ENCODE data around the gene ZMYND8.

ZMYND8 gene

DNA sequence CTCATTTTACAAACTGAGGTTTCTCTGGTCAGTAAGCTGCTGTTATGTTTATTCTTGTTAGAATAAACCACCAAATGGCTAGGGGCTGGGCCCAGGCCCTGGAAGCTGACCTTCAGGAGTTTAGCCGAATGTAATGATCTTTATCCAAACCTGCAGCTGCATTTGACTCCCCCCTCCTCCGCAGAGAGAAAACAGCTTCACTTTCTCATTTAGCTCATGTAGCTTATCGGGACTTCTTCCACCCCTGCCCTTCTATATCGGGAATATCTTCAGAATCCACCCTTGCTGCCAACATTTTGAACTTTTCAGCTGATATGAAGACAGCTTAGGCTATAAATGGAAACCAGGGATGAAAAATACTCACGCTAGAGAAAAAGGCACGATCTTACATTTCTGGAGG, 102.6 kb downstream of the ZMYND8 start:
- TF ChIP-seq GATA2 (IDR thresholded peaks at IDR 0.05; ENCODE audit: low read depth, low read length) (no peak), GATA3 (IDR thresholded peaks at IDR 0.05; ENCODE audit: low read depth, low read length) (no peak)

DNA sequence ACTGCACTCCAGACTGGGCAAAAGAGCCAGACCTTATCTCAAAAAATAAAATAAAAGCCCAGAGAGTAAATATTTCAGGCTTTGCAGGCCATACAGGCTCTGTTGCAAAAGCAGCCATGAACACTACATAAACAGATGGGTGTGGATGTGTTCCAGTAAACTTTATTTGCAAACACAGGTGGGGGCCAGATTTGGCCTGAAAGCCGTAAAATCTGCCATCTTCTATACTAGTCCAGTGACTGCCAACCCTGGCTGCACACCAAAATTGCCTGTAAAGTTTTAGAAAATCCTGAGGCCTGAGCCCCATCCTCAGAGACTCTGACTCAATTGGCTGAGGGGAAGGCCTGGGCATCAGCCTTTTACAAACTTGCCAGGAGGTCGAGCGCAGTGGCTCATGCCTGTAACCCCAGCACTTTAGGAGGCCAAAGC, 103.6 kb downstream of the ZMYND8 start:
- TF ChIP-seq GATA3 (IDR thresholded peaks at IDR 0.05; ENCODE audit: low read depth, low read length), result no peak
- TF ChIP-seq GATA2 (IDR thresholded peaks at IDR 0.05; ENCODE audit: low read depth, low read length), result no peak

DNA sequence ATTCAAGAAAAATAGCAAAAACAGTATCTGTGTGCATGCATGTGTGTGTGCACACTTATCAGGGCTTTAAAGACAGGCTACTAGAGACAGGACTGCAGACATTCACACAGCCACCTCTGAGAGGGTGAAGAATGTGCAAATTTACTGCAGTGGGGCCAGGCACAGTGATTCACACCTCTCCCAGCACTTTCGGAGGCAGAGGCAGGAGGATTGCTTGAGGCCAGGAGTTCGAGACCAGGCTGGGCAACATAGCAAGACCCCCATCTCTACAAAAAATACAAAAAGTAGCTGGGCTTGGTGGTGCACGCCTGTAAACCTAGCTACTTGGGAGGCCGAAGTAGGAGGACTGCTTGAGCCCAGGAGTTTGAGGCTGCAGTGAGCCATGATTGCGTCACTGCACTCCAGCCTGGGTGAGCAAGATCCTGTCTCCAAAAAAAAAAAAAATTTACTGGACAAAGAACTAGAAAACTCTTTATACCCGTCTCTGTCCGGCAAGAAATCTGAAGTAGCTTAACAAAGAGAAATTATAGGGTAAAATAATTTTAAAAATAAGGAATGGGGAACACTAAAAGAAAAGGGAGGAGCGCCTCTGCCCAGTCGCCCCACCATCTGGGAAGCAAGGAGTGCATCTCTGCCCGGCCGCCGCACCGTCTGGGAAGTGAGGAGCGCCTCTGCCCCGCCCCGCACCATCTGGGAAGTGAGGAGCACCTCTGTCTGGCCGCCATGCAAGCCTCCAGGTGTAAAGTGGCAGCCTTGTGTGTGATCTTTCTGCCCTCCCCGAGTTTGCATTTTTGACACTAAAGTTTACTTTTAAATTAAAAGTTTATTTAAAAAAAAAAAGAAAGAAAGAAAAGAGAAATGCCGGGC, 105.1 kb downstream of the ZMYND8 start:
- TF ChIP-seq GATA3 (IDR thresholded peaks at IDR 0.05; ENCODE audit: low read depth, low read length), result no peak
- no peak for TF ChIP-seq GATA2 (IDR thresholded peaks at IDR 0.05; ENCODE audit: low read depth, low read length)

DNA sequence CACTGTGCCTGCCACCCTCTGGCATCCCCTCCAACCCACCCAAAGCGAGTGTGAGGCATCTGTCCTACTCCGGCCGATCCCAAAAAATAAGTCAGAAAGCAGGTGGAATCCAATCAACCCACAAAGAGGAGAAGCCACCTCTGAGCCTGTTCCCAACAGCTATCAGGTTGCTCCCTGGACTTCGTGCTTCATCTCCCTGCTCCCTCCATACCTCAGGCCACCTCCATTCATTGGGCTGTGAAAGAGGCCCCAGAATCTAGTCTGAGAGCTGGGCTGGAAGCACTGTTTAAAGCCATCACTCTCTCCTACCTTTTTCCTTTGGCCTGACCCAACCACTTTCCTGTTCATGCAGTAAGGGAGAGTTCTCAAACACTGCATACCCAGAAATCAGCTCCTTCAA, 106.1 kb downstream of the ZMYND8 start:
- TF ChIP-seq GATA3 (IDR thresholded peaks at IDR 0.05; ENCODE audit: low read depth, low read length) (no peak), GATA2 (IDR thresholded peaks at IDR 0.05; ENCODE audit: low read depth, low read length) (no peak)

DNA sequence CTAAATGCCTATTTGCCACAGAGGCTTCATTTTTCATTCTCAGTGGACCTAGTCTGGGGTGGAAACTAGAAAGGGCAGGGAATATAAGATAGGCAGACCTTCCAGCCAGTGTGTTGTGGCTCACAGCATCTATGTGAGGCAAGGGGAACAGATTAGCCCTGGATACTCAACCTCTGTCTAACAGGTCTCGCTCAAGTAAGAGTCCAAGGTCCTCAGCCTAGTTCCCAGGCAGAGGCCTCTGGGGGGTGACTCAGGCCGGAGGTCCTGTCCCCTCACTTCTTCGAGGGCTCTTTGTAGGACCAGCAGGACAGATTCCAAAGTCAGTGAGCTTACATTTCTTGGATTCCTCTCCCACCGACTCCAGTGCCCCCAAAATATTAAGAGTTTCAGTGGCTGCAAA, 106.6 kb downstream of the ZMYND8 start:
- TF ChIP-seq GATA3 (IDR thresholded peaks at IDR 0.05; ENCODE audit: low read depth, low read length) (no peak), GATA2 (IDR thresholded peaks at IDR 0.05; ENCODE audit: low read depth, low read length) (no peak)

DNA sequence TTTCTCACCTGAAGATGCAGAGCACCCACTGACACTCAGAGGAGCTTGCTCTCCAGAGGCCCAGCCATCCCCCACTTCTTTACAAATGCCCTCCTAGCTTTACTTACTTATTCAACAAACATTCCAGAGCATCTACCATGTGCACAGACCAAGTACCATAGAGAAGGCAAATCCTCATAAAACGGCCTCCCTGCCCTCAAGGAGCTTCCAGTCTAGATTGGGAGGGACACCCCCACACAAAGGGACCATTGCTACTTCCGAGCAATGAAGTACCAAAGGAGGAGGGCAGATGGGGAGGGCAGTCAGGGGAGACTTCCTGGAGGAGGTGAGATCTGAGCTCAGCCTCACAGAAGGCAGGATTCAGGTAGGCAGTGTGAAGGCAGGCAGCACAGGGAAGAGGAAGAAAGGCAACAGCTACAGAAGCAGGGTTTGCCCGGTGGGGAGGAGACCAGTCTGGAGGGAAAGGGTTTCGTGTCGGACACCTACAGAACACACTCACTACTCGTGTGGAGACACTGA, 108.0 kb downstream of the ZMYND8 start:
- no peak for TF ChIP-seq GATA3 (IDR thresholded peaks at IDR 0.05; ENCODE audit: low read depth, low read length)
- TF ChIP-seq GATA2 (IDR thresholded peaks at IDR 0.05; ENCODE audit: low read depth, low read length), result no peak

DNA sequence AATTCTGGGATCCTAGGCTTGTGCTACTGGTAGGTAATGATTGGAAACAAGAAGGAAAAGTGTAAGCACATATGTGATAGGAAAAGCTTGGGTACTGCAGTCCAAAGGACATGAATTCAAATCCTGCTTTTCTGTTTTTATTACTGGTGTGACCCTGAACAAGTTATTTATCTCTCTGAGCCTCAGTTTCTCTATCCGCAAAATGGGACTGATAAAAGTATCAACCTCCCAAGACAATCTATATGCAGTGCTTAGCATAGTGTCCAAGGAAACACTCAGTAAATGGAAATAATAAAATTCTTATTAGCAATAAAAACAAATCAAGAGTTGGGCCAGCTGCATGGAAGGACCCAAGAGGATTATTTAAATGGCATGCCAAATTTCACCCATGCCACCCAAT, 108.5 kb downstream of the ZMYND8 start:
- TF ChIP-seq GATA2 (IDR thresholded peaks at IDR 0.05; ENCODE audit: low read depth, low read length) (no peak), GATA3 (IDR thresholded peaks at IDR 0.05; ENCODE audit: low read depth, low read length) (no peak)

DNA sequence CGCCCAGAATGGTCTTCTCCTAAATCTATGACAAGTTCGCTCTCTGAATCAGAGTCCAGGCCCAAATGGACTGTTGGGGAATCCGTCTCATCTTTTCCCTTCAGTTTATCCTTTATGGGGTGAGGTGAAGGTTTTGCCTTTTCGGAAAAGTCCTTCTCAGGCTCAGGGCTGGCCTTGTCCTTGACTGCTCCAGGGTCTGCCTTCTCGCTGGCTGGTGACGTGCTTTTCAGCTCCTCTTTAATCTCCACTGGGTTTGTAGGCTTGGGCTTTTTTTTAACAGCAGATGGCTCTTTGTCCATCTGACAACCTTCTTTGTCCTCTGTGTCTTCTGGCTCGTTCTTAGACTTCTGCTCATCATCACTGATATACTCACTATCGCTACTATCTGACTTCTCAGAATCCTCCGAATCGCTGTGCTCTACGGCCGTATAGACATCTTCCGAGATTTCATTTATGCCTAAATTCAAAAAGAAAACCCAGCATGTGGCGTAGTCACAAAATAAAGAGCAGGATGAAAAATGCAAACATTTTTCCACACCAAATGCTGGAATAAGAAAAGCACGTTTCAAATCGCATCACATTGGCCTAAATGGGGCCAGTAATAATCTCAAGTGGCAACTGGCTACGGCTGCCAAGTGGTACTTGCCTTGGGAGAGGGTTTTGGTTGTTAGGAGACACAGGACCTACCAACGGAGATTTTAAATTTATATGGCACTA, 110.3 kb downstream of the ZMYND8 start:
- TF ChIP-seq GATA2 (IDR thresholded peaks at IDR 0.05; ENCODE audit: low read depth, low read length) (no peak), GATA3 (IDR thresholded peaks at IDR 0.05; ENCODE audit: low read depth, low read length) (no peak)

DNA sequence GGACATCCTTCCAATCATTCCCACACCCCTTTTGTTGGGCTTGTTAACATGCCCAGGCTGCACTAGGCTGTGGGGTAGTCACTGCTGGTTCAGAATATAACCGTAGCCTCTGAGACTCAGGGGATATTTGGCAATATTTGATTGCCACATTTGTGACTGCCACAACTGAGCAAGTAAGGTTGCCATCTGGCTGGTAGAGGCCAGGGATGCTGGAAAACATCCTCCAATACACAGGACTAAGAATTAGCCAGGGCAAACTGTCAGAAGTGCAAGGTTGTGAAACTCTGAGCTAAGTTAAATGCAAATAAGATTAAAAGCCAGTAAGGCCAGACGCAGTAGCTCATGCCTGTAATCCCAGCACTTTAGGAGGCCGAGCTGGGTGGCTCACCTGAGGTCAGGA, 112.0 kb downstream of the ZMYND8 start:
- TF ChIP-seq GATA3 (IDR thresholded peaks at IDR 0.05; ENCODE audit: low read depth, low read length) (no peak), GATA2 (IDR thresholded peaks at IDR 0.05; ENCODE audit: low read depth, low read length) (no peak)

DNA sequence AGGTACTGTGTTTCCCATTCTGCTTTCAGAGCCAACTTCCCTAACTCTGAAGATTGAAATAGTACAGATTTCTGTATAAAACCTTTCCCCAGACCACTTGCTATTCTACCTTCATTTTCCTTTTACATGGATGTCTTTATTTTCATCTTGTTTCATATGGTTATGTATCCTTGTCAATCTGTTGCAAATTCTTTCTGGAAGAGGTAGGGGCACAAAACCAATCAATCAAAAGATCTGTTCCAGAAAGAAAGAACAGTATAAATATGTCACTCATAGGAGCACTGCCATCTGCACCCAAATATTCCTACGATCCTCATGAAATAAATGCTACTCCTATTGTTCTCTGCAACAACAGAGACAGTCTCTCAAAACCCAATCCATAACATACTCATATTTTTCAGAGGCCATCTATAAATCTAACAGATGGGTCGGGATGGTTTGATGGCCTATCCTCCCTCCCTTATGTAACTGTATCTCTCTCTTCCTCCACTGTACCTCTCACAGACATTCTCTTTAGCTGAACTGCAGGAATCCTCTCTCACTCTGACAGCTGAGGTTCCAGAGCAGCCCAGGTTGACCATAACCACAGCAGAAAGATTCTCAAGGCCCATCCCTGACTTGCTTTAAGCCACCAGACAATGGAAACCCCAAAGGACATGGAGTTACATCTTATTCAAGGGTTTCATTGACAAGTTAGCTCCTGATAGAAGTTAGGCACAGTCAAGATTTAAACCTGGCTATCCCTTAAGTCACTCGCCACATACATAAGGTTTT, 112.8 kb downstream of the ZMYND8 start:
- TF ChIP-seq GATA3 (IDR thresholded peaks at IDR 0.05; ENCODE audit: low read depth, low read length) (no peak), GATA2 (IDR thresholded peaks at IDR 0.05; ENCODE audit: low read depth, low read length) (no peak)

DNA sequence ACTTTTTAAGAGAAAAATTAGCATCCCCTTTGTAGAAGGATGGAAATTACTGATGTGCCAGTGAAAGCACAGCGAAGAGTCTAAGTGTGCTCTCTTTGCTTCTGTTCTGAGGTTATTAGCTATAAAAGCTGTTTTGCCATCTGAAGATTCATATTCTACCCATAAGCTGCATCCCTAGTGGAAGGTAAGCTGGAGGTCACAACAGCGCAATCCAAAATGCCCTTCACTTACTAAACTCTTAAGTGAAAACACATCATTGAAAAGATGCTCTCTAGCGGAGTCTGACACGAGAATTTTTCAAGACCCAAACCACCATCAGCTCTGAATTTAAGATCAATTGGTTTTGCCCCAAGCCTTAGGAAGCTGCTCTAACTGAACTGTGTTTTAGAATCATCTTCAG, 113.5 kb downstream of the ZMYND8 start:
- no peak for TF ChIP-seq GATA2 (IDR thresholded peaks at IDR 0.05; ENCODE audit: low read depth, low read length)
- TF ChIP-seq GATA3 (IDR thresholded peaks at IDR 0.05; ENCODE audit: low read depth, low read length), result no peak

DNA sequence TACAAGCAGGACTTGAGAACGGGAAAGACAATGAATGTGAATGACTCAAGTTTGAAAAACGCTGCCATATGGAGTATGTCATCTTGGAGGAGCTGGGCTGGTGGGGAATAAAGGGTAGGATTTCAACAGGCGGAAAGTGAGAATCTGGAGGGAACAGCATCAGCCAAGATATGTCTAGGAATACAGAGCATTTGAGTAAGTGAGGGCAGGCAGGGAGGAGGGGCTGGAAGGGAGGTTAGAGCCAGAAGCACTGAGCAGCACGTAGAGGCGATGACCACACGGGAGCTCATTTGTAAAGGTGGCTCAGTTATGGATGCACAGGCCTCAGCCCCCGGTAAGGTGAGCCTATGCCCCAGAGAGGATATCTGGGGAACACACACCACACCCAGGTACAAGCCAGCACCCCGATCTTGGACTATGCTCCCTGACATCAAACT, 115.1 kb downstream of the ZMYND8 start:
- TF ChIP-seq GATA3 (IDR thresholded peaks at IDR 0.05; ENCODE audit: low read depth, low read length) (no peak), GATA2 (IDR thresholded peaks at IDR 0.05; ENCODE audit: low read depth, low read length) (no peak)

DNA sequence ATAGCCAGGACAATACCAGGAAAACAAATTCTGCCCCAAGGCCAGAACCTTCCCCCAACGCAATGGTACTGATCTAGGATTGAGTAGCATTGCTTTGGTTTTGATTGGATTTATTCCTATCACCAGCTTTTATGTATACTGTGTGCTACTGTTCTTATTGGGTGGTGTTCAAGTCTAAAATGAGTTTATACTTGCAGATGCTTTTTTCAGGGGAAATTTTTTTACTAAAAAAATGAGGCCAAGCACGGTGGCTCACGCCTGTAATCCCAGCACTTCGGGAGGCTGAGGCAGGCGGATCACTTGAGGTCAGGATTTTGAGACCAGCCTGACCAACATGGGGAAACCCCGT, 116.8 kb downstream of the ZMYND8 start:
- no peak for TF ChIP-seq GATA2 (IDR thresholded peaks at IDR 0.05; ENCODE audit: low read depth, low read length)
- no peak for TF ChIP-seq GATA3 (IDR thresholded peaks at IDR 0.05; ENCODE audit: low read depth, low read length)

All from SH-SY5Y (cell line).